LNCaP clone FGC (cell line): ENCODE measurements around the gene TEC.

Source experiments
- DNase-seq: peaks from one replicate; pipeline ENCODE4 v3.0.0-alpha.2; 2011; ENCODE audit warnings: low read depth
- H3K4me3 ChIP-seq: 2 replicates; pipeline ENCODE4 v1.5.1; 2011; ENCODE audit warnings: mild to moderate bottlenecking, low read depth, low read length, control low read depth
- TF ChIP-seq, protein P1 (sequence below): IDR thresholded peaks from 2 replicates; pipeline ENCODE4 v1.5.1; 2012; ENCODE audit warnings: mild to moderate bottlenecking; ENCODE audit not compliant: control insufficient read depth, insufficient read depth; ENCODE audit errors: extremely low read depth

TEC gene

DNA sequence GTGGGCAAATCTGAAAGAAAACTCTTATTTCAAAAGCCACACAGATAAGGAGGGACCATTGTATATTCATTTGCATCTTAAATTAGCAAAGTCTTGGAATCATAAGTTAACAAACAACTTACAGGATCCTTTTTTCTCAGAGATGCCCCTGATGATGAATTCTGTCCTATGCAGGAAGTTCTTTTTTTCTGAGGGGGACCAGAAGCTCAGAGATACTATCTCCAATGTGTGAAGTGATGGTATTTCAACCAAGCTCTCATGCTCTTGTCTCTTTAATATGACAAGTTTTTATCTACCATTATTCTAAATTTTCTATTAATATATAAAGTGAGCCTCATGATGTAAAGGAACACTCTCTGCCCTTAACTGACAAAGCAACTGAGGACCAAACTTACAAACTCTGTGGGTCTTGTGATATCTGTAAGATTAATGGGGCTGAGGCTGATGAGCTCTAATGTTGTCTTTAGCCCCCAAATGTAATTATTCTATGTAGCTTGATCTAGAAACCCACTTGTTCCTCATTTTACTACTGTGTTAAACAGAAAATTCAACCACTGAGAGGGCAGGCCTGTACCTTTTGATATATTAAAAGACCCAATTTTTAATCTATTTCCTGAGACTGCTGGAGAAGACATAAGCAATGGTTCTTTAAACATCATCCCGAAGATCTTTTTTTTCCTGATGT, 27.0 kb downstream of the TEC start:
- TF ChIP-seq, protein P1, sequence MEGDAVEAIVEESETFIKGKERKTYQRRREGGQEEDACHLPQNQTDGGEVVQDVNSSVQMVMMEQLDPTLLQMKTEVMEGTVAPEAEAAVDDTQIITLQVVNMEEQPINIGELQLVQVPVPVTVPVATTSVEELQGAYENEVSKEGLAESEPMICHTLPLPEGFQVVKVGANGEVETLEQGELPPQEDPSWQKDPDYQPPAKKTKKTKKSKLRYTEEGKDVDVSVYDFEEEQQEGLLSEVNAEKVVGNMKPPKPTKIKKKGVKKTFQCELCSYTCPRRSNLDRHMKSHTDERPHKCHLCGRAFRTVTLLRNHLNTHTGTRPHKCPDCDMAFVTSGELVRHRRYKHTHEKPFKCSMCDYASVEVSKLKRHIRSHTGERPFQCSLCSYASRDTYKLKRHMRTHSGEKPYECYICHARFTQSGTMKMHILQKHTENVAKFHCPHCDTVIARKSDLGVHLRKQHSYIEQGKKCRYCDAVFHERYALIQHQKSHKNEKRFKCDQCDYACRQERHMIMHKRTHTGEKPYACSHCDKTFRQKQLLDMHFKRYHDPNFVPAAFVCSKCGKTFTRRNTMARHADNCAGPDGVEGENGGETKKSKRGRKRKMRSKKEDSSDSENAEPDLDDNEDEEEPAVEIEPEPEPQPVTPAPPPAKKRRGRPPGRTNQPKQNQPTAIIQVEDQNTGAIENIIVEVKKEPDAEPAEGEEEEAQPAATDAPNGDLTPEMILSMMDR, result no peak
- H3K4me3 ChIP-seq, result no peak overlapping the region

DNA sequence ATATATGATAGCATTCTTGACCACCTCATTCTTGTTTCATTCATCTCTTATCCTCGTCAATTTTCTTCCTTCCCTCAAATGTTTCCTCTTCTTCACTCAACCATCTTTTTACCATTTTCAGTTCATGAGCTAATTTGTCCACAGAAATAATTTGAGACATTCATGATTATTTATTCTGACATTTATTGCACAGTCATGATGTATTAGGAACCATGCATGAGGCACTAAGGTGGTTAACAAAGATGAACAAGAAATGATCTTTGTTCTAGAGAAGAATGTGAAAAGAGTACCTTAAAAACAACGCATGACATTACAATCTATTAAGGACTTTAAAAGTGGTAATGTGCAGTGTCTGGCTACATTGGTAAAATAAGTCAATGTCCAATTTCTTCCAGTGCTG, 27.9 kb downstream of the TEC start:
- no peak overlapping the region for H3K4me3 ChIP-seq
- TF ChIP-seq, protein P1, result no peak
- DNase-seq, result no peak

More for the DNA sequence above, 27.0 kb downstream of the TEC start:
- DNase-seq, result no peak

DNA sequence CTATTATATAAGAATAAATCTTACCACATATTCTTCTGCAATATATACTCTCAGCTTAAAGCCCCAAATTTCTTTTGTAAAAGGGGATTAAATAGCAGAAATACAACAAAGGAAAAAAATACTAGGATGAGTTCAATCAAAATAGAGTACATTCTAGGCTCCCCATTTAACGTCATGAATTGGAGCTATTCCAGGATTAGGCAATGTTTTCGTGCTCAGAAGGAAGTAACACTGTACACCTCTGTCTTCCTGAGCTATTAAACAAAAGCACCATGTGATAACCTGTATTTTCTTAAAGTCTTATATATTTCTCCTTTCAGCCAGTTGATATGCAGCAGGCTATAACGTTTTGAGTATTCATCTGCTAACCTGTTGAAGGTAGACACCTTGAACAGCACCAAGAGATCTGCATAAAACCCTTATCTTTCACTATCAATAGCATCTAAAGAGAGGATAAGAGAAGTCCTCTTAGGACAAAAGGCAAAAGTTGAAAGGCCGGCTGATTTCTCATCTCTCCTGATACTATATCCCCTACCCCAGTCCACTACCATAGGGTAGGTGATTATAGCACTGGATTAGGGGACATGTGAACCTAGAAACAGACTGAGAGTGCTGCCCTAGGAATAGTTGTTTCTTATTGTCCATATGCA, 31.5 kb downstream of the TEC start:
- H3K4me3 ChIP-seq, result no peak overlapping the region
- peak; percentile 45 for DNase-seq

DNA sequence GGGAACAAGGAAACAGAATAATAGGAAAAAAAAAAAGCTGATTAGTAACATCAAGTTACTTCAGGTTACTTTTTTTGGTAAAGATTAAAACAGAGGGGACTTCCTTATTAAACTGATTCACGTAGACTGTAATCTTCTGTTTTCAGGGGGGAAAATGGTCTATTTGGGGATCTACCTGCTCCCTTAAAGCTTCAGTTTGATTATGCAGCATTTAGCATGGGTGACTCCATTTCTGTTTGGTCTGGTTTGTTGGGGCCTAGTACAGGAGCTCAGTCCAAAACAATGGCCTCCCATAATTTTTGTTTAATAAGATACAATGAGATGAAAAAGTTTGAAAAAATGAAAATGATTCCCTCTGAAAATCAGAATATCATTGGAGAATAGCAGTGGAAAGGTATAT, 34.6 kb downstream of the TEC start:
- TF ChIP-seq, protein P1, result no peak
- DNase-seq, result no peak
- no peak overlapping the region for H3K4me3 ChIP-seq

More for the DNA sequence above, 31.5 kb downstream of the TEC start:
- TF ChIP-seq, protein P1, result no peak

DNA sequence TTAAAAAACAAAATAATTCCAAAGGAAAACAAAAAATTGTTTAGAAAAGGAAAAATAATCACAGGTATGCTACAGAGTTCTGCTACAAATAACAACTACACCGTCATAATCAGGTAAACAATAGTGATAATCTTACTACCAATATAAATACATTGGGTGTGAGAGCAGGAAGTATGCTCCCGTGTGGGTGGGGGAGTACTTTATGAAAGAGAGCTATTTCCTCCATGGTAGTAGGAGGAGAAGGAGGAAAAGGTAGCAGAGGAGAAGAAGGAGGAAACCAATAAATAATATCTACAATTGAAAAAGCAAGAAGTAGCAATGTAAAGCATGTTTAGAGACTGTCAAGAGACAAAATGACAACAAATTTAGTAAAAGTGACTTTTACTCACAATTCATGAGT, 35.1 kb downstream of the TEC start:
- TF ChIP-seq, protein P1, result no peak
- no peak for DNase-seq
- H3K4me3 ChIP-seq, result no peak overlapping the region

DNA sequence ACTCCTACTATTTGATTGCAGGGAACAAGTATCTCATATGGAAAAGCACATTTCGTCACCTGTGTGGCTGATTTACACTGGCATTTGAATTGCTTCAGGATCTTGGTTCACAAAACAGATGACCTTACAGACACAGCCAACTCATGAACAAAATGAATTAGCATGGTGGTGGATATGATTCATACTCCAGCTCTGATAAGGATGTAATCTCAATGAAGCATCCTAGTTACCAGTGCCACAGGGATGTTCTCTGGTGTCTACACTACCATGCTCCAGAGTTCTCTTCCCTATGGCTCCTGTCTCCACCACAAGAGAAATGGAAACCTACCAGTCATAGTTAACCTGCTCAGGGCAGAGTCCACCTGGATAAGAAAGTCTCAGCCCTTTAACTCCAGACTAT, 40.7 kb downstream of the TEC start:
- no peak overlapping the region for H3K4me3 ChIP-seq
- TF ChIP-seq, protein P1, result no peak
- no peak for DNase-seq
